NT2/D1 (cell line): ENCODE data around the gene TENT4A.

Experiments
- DNase-seq: peaks from one replicate; pipeline ENCODE4 v3.0.0-alpha.2; 2011; ENCODE audit warnings: low read depth, low spot score
- H3K27me3 ChIP-seq: 2 replicates; pipeline ENCODE4 v1.6.0; 2011; ENCODE audit warnings: mild to moderate bottlenecking; ENCODE audit not compliant: insufficient read length, insufficient read depth
- H3K36me3 ChIP-seq: 2 replicates; pipeline ENCODE4 v1.6.1; 2011; ENCODE audit warnings: mild to moderate bottlenecking, low read length, mixed read lengths; ENCODE audit not compliant: insufficient read depth, insufficient read length
- H3K4me1 ChIP-seq: 2 replicates; pipeline ENCODE4 v1.5.1; 2011; ENCODE audit not compliant: insufficient read depth, insufficient read length
- H3K4me3 ChIP-seq: 2 replicates; pipeline ENCODE4 v1.5.1; 2011; ENCODE audit warnings: low read depth; ENCODE audit not compliant: insufficient read length
- H3K9ac ChIP-seq: 2 replicates; pipeline ENCODE4 v1.6.0; 2011; ENCODE audit warnings: low read depth; ENCODE audit not compliant: insufficient read length
- H3K9me3 ChIP-seq: 2 replicates; pipeline ENCODE4 v1.5.1; 2011; ENCODE audit warnings: mild to moderate bottlenecking, low read length; ENCODE audit not compliant: insufficient read depth
- SUZ12 ChIP-seq: IDR thresholded peaks from 2 replicates; pipeline ENCODE4 v1.6.1; 2011; ENCODE audit not compliant: insufficient read length, insufficient read depth; ENCODE audit errors: extremely low read depth
- YY1 ChIP-seq: IDR thresholded peaks from 2 replicates; pipeline ENCODE4 v1.6.1; 2011; ENCODE audit not compliant: insufficient read length, insufficient read depth
- ZNF274 ChIP-seq: IDR thresholded peaks from 2 replicates; pipeline ENCODE4 v1.6.1; 2011; ENCODE audit warnings: mild to moderate bottlenecking, low read depth, low read length

The TENT4A gene

DNA sequence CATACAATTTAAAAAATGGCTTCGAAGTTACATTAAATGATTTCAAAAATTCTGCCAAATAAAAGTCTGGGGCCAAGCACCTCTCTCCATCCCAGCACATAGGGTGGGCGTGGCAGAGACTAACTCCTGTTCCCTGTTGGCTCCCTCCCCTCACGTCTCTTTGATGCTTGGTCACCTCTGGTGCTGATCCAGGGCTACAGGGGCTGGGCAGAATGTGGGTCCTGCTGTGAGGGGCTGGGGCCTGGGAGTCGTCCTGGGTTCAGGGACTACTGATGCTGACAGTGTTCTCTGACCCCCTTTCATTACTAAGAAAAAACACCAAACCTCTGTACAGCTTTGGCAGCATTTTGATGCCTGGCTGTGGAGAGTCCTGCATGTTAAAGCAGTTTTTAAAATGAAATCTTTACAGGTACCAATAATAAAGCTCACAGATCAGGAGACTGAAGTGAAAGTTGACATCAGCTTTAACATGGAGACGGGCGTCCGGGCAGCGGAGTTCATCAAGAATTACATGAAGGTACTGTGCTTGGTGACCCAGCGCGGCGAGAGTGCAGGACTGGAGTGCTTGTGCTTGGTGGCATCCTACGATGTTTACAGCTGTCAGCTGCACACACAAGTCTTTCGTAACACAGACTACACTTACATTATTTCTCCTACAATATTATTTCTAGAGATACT, 29.0 kb downstream of the TENT4A start:
- no peaks in the 10 kb centered on the region for H3K9me3 ChIP-seq
- peaks cover 87% of the 10 kb centered on the region for H3K36me3 ChIP-seq
- TF ChIP-seq ZNF274 = no peak
- TF ChIP-seq SUZ12 = no peak
- no peak for TF ChIP-seq YY1
- no peak overlapping the region for H3K9ac ChIP-seq
- H3K4me1 ChIP-seq = no peaks in the 10 kb centered on the region
- no peak for DNase-seq
- no peak overlapping the region for H3K4me3 ChIP-seq
- H3K27me3 ChIP-seq = no peaks in the 10 kb centered on the region

- Histone ChIP-seq H3K36me3 (peaks cover 85% of the 10 kb centered on the region), H3K4me3 (no peak overlapping the region), H3K9ac (no peak overlapping the region), H3K27me3 (no peaks in the 10 kb centered on the region), H3K4me1 (no peaks in the 10 kb centered on the region), H3K9me3 (no peaks in the 10 kb centered on the region)
- DNase-seq = no peak
- no peak for TF ChIP-seq ZNF274
- TF ChIP-seq SUZ12 = no peak
- TF ChIP-seq YY1 = no peak
These were observed 29.9 kb downstream of the TENT4A start for GRCh38 chr5:6743161-6743560.

DNA sequence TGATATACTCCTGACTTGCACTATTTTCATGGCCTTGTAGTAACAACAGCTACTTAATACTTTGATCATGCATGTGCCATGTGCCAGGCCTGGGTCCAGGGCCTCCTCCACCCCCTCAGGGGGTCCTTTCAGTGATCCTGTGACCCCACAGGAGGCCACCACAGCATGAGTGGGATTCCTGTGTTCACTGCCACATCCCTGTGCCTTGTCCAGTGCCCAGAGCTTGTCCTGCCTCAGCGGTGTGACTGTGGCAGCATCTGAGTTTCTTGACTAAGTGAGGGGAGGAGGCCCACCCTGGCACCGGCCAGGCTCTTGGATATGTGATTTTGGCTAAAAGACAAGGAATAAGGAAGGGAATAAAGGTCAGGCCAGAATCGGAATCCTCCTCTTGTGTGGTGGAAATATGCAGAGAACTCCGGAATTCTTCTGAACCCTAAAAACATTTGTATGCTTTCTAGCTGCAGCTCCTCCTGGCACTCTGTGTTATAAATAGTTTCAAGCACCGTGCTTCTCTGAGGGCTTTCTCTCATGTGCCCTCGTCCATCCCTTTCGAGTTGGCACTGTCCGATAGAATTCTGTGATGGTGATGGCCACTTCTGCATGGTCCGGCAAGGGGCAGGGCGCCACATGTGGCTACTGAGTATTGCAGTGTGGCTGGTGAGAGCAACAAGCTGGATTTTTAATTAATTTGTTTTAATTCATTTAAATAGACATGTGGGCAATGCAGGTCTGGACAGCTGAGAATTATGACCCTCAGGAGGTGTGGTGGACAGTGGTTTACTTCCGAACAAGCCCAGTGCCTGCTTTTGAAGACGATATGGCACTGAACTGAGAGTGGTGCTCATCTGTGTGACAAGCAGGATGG, 31.8 kb downstream of the TENT4A start:
- no peak for TF ChIP-seq ZNF274
- no peak for TF ChIP-seq YY1
- no peak for TF ChIP-seq SUZ12
- Histone ChIP-seq H3K9ac (no peak overlapping the region), H3K4me1 (no peaks in the 10 kb centered on the region), H3K27me3 (no peaks in the 10 kb centered on the region), H3K36me3 (peaks cover 88% of the 10 kb centered on the region), H3K9me3 (no peaks in the 10 kb centered on the region), H3K4me3 (no peak overlapping the region)
- no peak for DNase-seq

DNA sequence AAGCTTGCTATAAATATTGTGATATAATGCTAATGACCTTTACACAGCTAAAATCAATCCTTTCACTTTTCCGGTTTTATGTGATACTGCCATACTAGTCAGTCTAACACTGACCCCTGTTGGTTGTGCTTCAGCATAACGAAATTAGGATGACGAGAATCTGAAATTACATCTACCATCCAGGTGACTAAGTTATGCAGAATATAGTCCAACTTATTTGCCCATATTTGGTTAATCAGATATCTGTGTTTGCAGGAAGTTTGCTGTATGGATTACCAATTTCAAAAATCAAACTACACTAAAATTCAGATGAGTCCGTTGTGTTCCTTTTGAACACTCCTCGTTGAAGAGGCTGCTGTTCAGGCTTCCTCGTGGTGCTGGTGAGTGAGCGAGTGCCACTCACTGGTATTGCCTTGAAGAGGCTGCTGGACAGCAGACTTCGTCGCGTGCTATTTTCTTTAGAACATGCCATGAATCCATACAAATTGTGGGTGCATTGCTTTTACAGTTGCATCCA, 32.5 kb downstream of the TENT4A start:
- no peaks in the 10 kb centered on the region for H3K27me3 ChIP-seq
- no peaks in the 10 kb centered on the region for H3K4me1 ChIP-seq
- H3K9ac ChIP-seq = no peak overlapping the region
- no peak overlapping the region for H3K4me3 ChIP-seq
- TF ChIP-seq SUZ12 = no peak
- TF ChIP-seq YY1 = no peak
- TF ChIP-seq ZNF274 = no peak
- H3K9me3 ChIP-seq = no peaks in the 10 kb centered on the region
- no peak for DNase-seq
- H3K36me3 ChIP-seq = peaks cover 88% of the 10 kb centered on the region

GRCh38 chr5:6746244-6746643, 33.0 kb downstream of the TENT4A start:
- TF ChIP-seq SUZ12 (no peak), ZNF274 (no peak), YY1 (no peak)

DNA sequence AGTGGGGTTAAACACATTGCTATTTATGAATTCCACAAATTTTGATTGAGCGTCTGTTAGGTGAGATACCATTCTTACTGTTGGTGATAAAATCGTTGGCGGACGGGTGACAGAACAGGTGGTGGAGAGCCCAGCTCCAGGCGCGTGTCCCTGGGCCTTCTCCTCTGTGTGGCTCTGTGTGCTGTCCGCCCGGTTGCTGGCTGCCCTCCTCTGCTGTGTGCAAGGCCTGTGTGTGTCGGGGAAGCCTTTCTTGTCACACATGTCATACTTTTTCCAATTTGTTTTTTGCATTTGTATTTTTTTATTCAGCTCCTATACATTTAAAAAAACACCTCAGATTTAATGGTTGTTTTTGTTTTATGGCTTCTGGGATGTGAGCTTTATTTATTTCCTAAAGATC, 33.9 kb downstream of the TENT4A start:
- Histone ChIP-seq H3K36me3 (peaks cover 90% of the 10 kb centered on the region), H3K4me3 (no peak overlapping the region)
- no peak for TF ChIP-seq SUZ12
- TF ChIP-seq YY1 = no peak
- TF ChIP-seq ZNF274 = no peak

More at GRCh38 chr5:6746244-6746643, 33.0 kb downstream of the TENT4A start:
- no peaks in the 10 kb centered on the region for H3K27me3 ChIP-seq
- no peak overlapping the region for H3K4me3 ChIP-seq
- H3K36me3 ChIP-seq = peaks cover 88% of the 10 kb centered on the region
- H3K9me3 ChIP-seq = no peaks in the 10 kb centered on the region
- H3K4me1 ChIP-seq = no peaks in the 10 kb centered on the region
- DNase-seq = no peak
- no peak overlapping the region for H3K9ac ChIP-seq

GRCh38 chr5:6748142-6748541, 34.9 kb downstream of the TENT4A start:
- no peak for TF ChIP-seq SUZ12
- no peak for TF ChIP-seq YY1
- TF ChIP-seq ZNF274 = no peak
- Histone ChIP-seq H3K9ac (no peak overlapping the region), H3K4me1 (no peaks in the 10 kb centered on the region), H3K9me3 (no peaks in the 10 kb centered on the region), H3K4me3 (no peak overlapping the region), H3K27me3 (no peaks in the 10 kb centered on the region), H3K36me3 (peaks cover 90% of the 10 kb centered on the region)
- DNase-seq = no peak

More for the DNA sequence above, 33.9 kb downstream of the TENT4A start:
- Histone ChIP-seq H3K27me3 (no peaks in the 10 kb centered on the region), H3K9me3 (no peaks in the 10 kb centered on the region), H3K4me1 (no peaks in the 10 kb centered on the region), H3K9ac (no peak overlapping the region)
- DNase-seq = no peak
